Astrocyte (in vitro differentiated cells and primary cell): ENCODE results near the gene LGR4.
A peak's percentile ranks its signal among the peaks of the same experiment; 100 is the strongest.

Experiments
- EZH2 ChIP-seq: IDR thresholded peaks from 2 replicates; pipeline ENCODE4 v1.6.1; 2012; ENCODE audit warnings: mild to moderate bottlenecking, low read length, inconsistent platforms; ENCODE audit not compliant: insufficient read depth
- TF ChIP-seq, protein P1 (sequence below): IDR thresholded peaks from 2 replicates; pipeline ENCODE4 v1.5.1; 2011; ENCODE audit warnings: low read depth, mild to moderate bottlenecking, inconsistent platforms, low read length, moderate library complexity; ENCODE audit not compliant: insufficient read depth

GRCh38 chr11:27485930-27486773 lies 13.6 kb upstream of the LGR4 start:
- TF ChIP-seq, protein P1, sequence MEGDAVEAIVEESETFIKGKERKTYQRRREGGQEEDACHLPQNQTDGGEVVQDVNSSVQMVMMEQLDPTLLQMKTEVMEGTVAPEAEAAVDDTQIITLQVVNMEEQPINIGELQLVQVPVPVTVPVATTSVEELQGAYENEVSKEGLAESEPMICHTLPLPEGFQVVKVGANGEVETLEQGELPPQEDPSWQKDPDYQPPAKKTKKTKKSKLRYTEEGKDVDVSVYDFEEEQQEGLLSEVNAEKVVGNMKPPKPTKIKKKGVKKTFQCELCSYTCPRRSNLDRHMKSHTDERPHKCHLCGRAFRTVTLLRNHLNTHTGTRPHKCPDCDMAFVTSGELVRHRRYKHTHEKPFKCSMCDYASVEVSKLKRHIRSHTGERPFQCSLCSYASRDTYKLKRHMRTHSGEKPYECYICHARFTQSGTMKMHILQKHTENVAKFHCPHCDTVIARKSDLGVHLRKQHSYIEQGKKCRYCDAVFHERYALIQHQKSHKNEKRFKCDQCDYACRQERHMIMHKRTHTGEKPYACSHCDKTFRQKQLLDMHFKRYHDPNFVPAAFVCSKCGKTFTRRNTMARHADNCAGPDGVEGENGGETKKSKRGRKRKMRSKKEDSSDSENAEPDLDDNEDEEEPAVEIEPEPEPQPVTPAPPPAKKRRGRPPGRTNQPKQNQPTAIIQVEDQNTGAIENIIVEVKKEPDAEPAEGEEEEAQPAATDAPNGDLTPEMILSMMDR: peak; percentile 97
- no peak for TF ChIP-seq EZH2
